Astrocyte (in vitro differentiated cells and primary cell): ENCODE results near the gene RHOBTB1.

Experiments
- EZH2 ChIP-seq: IDR thresholded peaks from 2 replicates; pipeline ENCODE4 v1.6.1; 2012; ENCODE audit warnings: mild to moderate bottlenecking, low read length, inconsistent platforms; ENCODE audit not compliant: insufficient read depth
- TF ChIP-seq, protein P1 (sequence below): IDR thresholded peaks from 2 replicates; pipeline ENCODE4 v1.5.1; 2011; ENCODE audit warnings: low read depth, mild to moderate bottlenecking, inconsistent platforms, low read length, moderate library complexity; ENCODE audit not compliant: insufficient read depth

DNA sequence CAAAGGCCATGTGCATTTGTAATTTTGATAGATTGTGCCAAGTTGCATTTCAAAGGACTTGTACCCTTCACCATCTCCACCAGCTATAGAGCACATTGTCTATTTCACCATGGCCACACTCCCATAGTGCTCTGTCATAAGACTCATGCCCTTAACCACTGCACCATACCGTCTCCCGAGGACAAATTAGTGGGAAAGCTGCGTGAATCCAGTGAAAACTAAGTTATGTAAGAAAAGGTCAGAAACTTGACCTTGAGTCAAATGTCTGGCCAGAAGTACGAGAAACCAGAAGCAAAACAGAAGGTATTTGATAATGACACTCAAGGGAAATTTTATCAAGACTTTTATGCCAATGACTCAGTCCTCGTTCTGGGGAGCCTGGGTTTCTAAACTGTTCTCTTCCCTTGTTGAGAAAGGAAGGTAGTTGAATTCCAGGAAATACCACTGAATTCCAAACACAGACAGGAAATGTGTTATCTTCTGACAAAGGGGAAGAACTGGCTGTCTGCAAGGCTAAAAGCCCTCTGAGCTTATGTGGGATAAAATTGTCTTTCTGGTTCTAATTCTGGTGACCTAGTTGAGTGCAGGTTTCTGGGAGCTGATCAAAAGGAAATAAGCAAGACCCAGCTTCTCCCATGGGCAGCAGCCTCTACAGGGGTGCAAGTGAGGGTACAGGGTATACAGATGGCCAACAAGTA lies 116.0 kb downstream of the RHOBTB1 start:
- TF ChIP-seq, protein P1, sequence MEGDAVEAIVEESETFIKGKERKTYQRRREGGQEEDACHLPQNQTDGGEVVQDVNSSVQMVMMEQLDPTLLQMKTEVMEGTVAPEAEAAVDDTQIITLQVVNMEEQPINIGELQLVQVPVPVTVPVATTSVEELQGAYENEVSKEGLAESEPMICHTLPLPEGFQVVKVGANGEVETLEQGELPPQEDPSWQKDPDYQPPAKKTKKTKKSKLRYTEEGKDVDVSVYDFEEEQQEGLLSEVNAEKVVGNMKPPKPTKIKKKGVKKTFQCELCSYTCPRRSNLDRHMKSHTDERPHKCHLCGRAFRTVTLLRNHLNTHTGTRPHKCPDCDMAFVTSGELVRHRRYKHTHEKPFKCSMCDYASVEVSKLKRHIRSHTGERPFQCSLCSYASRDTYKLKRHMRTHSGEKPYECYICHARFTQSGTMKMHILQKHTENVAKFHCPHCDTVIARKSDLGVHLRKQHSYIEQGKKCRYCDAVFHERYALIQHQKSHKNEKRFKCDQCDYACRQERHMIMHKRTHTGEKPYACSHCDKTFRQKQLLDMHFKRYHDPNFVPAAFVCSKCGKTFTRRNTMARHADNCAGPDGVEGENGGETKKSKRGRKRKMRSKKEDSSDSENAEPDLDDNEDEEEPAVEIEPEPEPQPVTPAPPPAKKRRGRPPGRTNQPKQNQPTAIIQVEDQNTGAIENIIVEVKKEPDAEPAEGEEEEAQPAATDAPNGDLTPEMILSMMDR: no peak
- no peak for TF ChIP-seq EZH2
